GM18870 (cell line): ENCODE measurements around the gene DRD4.
"Not testable (repeated sequence)": the region's sequence is repeated elsewhere in the genome, so short reads cannot be mapped to it uniquely, and the experiment has no call there.

Experiments
- ATAC-seq: cut with Tn5 transposase; IDR thresholded peaks from one replicate; pipeline ENCODE4 v1.9.1; 2021; ENCODE audit warnings: moderate library complexity; ENCODE audit not compliant: unreplicated experiment

DRD4 gene

GRCh38 chr11:665704-666281, 28.7 kb downstream of the DRD4 start:
- ATAC-seq: no peak

DNA sequence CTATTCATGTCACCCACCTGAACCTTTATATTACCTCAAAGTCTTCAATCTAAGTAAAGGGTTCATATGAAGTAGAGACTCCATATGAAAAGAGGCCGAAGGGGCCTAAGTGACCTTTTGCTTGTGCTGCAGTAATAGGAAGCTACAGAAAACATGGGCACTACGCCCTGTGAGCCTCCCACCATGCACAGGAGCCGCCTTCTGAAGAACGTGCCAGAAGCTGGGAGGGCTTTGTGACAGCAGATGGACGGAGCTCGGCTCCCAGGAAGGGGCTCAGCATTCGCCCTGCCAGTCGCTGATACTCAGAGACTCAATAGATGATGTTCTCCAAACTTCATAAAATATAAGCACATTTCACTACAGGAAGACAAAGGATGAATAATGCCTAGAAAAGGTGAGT, 36.8 kb downstream of the DRD4 start:
- no peak for ATAC-seq

DNA sequence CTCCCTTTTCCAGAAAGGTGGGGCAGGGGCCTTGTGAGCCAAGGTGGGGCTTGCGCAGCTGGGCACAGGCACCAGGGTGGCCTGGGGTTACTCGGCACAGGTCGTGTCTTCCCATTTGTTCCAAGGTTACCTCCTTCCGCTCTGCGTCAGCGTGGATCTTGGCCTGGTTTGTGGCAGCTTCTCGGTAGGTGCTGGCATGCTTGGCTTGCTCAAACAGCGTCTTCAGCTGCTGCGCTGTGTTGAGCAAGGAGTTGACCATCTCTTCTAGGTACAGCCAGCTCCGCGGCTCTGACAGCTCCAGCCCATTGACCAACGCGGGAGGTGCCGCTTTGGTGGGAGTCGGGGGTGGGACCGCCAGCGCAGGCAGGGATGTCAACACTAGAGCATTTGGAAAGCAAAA, 37.3 kb downstream of the DRD4 start:
- no peak for ATAC-seq

DNA sequence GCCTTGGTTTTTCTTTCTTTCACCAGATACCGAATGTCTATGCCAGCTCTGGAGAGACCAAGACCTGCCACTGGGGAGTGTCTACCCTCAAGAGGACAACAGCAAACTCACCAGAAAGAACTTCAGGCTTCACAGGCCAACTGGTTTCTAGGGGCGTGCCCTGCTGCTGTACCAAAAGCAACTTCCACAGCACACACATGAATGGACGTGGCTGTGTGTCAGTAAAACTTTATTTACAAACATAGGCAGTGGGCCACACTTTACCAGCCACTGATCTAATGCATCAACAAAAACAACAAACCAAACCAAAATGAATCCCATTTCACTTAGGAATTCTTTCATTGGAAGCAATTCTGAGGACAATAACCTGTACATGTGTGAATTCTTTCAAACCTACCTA, 41.2 kb downstream of the DRD4 start:
- no peak for ATAC-seq

DNA sequence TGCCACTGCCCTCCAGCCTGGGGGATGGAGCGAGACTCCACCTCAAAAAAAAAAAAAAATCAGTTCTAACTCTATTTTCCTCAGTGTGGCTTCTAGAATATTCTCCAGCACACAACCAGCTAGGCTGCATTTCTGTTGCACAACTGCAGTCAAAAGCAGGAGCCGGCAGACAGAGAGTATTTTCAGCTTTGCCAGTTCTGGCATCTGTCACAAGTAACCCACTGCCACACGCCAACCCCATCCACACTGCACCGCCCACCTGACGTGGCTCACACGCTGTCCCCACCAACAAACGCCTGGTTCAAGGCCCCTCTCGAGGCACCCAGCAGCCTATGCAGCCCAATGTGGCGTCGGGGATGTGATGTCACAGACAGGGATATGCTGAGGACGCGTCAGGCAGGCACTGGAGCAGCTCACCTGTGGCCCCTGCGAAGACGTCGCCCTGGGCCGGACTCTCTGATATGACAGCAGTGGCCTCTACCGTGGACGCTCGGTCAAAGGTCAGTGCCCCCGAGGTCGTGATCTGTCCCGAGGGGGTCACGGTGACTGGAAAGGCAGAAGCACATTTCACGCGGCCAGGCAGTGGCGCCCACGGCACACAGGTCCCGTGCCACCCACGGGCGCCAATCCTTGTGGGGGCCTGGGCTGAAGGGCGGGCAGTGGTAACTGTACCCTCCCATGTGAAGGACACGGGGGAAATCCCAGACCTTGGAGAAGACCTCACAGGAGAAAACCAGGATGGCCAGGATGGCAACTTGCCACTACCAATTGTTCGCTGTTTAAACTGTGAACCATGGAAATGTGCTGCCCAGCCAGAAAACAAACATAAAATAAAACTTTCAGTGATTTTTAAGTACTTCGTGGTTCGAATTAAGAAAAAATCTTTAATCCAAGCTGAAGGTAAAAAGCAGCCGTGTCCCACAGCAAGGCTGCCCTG, 42.5 kb downstream of the DRD4 start:
- ATAC-seq: no peak

GRCh38 chr11:680476-680875, 43.4 kb downstream of the DRD4 start:
- no peak for ATAC-seq

- no peak for ATAC-seq
Measured at GRCh38 chr11:680970-681369, 43.9 kb downstream of the DRD4 start.

DNA sequence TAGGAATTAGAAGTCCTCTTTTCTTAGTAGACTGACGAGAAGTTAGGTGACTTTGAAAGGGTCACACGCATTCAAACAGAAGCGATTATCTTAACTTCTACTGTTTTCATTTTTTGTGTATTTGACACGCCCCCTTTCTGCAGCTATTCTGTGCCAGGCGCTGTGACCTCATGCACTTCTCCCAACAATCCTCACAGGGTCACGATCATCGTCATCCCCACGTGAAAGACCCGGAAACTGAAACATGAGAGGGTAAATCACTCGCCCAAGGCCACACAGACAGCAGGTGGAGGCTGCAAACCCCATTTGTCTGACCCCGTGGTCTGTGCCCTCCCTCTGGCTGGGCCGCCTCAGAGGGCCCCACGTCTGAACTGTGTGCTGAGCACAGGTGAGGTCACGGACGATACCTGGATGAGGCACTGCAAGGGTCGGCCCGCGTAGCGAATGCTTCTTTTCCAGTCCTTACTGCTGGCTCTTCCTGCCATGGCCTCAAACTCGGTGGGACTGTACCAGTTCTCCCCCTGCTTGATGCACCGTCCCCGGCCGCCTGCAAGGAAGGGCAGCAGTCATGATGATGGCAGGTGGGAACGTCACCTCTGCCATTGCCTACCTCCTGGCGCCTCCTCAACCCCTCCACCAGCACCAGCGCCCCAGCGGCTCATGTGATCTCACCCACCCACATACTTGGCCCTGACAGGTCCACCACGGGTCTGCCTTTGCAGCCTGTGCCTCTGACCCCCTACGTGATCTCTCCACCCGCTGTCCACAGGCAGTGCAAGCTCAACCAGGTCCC, 49.6 kb downstream of the DRD4 start:
- no peak for ATAC-seq

DNA sequence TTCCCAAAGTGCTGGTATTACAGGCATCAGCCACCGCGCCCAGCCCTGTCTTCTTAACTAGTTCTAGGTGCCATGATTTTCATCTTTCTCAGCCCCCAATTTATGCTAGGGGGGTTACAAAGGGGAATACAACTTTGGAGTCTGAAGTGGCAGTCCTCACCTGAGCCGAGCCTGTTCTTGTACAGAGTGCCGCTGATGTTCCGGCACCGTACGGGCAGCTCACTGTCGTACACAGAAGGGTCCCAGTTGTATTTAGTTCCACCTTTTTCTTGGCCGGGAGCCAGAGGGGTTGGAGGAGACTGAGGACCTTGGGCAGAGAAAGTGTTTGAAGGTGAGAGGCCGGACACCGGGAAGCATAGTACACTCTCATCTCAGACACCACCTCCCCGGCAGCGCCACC, 50.7 kb downstream of the DRD4 start:
- ATAC-seq: no peak

GRCh38 chr11:688681-689080, 51.6 kb downstream of the DRD4 start:
- no peak for ATAC-seq

GRCh38 chr11:689625-690024, 52.6 kb downstream of the DRD4 start:
- no peak for ATAC-seq

DNA sequence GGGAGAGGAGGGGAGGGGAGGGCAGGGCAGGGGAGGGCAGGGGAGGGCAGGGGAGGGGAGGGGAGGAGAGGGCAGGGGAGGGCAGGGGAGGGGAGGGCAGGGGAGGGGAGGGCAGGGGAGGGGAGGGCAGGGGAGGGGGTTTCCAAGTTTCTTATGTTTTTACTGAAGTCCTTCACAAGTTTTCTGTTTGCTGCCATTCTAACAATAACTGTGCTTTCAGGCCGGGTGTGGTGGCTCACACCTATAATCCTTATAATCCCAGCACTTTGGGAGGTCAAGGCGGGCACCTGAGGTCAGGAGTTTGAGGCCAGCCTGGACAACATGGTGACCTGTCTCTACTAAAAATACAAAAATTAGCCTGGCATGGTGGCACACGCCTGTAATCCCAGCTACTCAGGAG, 53.2 kb downstream of the DRD4 start:
- ATAC-seq: not testable (repeated sequence)
